ENCODE data around the gene CAMTA2.

DNA sequence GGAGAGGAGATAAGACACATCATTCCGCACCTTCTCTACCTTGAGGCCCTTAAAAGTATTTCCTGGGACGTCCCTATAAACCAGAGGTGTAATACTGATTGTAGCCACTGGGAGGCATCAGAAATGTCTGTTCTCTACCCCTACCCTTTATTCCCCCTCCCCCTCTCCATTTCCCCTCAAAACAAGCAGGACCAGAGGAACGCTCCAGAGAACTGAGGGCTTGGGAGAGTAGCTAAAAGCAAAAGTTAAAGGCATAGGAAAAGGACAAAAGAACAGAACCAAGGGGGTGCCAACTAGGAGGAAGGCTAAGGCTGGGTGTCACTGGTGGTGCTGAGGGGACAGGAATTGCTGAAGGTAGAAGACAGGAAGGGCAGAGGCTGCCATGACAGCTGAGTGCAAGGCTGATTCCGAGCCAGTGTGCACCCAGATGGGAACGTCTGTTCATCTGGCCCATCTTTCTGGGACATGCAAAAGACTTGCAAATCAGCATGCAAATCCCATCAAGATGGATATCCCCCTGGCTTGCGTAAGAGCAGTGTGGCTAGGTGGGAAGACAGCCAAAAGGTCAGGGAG lies 6.7 kb downstream of the CAMTA2 start:
- TF ChIP-seq POLR2A (IDR thresholded peaks at IDR 0.05): no peak
- TF ChIP-seq, protein P1, sequence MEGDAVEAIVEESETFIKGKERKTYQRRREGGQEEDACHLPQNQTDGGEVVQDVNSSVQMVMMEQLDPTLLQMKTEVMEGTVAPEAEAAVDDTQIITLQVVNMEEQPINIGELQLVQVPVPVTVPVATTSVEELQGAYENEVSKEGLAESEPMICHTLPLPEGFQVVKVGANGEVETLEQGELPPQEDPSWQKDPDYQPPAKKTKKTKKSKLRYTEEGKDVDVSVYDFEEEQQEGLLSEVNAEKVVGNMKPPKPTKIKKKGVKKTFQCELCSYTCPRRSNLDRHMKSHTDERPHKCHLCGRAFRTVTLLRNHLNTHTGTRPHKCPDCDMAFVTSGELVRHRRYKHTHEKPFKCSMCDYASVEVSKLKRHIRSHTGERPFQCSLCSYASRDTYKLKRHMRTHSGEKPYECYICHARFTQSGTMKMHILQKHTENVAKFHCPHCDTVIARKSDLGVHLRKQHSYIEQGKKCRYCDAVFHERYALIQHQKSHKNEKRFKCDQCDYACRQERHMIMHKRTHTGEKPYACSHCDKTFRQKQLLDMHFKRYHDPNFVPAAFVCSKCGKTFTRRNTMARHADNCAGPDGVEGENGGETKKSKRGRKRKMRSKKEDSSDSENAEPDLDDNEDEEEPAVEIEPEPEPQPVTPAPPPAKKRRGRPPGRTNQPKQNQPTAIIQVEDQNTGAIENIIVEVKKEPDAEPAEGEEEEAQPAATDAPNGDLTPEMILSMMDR (IDR thresholded peaks at IDR 0.05): peak; percentile 65 to 77 (median 68)

Data from right lobe of liver (tissue), 4 donors.